ENCODE data around the gene TRPM4.
"Not testable (repeated sequence)": the region's sequence is repeated elsewhere in the genome, so short reads cannot be mapped to it uniquely, and the experiment has no call there.

Gene TRPM4

DNA sequence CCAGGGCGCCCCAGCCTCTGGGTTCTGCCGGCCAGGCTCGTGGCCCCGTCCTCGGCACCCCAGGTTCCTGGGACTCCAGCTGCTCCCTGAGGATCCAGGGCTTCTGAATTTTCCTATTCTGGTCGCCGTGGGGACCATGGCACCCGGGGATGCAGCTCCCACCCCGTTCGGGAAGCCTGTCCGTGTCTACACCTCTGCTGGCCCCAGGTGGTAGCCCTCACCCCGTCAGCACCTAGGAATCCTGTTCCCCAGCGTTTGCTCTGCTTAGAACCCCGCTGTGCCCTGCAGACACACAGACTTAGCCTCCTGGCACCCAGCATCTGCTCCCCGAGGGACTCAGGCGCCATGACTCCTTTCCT lies 37.3 kb upstream of the TRPM4 start:
- TF ChIP-seq, protein P1, sequence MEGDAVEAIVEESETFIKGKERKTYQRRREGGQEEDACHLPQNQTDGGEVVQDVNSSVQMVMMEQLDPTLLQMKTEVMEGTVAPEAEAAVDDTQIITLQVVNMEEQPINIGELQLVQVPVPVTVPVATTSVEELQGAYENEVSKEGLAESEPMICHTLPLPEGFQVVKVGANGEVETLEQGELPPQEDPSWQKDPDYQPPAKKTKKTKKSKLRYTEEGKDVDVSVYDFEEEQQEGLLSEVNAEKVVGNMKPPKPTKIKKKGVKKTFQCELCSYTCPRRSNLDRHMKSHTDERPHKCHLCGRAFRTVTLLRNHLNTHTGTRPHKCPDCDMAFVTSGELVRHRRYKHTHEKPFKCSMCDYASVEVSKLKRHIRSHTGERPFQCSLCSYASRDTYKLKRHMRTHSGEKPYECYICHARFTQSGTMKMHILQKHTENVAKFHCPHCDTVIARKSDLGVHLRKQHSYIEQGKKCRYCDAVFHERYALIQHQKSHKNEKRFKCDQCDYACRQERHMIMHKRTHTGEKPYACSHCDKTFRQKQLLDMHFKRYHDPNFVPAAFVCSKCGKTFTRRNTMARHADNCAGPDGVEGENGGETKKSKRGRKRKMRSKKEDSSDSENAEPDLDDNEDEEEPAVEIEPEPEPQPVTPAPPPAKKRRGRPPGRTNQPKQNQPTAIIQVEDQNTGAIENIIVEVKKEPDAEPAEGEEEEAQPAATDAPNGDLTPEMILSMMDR (IDR thresholded peaks at IDR 0.05; ENCODE audit: insufficient read depth, low read depth, low read length, missing control alignments): no peak
- no peak overlapping the region for H3K4me3 ChIP-seq (ENCODE audit: low read length)
- no peak for DNase-seq (ENCODE audit: low read depth)

GRCh38 chr19:49120868-49121267 lies 36.7 kb upstream of the TRPM4 start:
- TF ChIP-seq, protein P1 (IDR thresholded peaks at IDR 0.05; ENCODE audit: insufficient read depth, low read depth, low read length, missing control alignments): no peak
- DNase-seq (ENCODE audit: low read depth): no peak
- H3K4me3 ChIP-seq (ENCODE audit: low read length): no peak overlapping the region

DNA sequence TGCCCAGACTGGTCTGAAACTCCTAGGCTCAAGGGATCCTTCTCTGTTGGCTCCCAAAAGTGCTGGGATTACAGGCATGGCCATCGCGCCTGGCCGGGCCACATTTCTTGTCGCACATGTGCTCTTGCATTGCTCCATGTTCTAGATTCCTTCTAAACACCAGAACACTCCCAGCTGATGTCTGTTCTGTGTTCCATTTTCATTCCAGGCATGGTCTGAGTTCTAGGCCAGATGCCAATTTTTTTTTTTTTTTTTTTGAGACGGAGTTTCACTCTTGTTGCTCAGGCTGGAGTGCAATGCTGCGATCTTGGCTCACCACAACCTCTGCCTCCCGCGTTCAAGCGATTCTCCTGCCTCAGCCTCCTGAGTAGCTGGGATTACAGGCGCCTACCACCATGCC lies 35.8 kb upstream of the TRPM4 start:
- H3K4me3 ChIP-seq (ENCODE audit: low read length); DNase-seq (ENCODE audit: low read depth): not testable (repeated sequence)

DNA sequence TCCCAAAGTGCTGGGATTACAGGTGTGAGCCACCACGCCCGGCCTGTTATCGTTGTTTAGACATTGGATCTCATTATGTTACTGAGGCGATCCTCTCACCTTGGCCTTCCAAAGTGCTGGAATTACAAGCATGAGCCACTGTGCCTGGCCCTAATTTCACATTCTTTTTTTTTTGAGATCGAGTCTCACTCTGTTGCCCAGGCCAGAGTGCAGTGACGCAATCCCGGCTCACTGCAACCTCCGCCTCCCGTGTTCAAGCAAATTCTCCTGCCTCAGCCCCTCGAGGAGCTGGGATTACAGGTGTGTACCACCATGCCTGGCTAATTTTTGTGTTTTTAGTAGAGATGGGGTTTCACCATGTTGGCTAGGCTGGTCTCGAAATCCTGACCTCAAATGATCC lies 34.3 kb upstream of the TRPM4 start:
- DNase-seq (ENCODE audit: low read depth); H3K4me3 ChIP-seq (ENCODE audit: low read length): not testable (repeated sequence)

DNA sequence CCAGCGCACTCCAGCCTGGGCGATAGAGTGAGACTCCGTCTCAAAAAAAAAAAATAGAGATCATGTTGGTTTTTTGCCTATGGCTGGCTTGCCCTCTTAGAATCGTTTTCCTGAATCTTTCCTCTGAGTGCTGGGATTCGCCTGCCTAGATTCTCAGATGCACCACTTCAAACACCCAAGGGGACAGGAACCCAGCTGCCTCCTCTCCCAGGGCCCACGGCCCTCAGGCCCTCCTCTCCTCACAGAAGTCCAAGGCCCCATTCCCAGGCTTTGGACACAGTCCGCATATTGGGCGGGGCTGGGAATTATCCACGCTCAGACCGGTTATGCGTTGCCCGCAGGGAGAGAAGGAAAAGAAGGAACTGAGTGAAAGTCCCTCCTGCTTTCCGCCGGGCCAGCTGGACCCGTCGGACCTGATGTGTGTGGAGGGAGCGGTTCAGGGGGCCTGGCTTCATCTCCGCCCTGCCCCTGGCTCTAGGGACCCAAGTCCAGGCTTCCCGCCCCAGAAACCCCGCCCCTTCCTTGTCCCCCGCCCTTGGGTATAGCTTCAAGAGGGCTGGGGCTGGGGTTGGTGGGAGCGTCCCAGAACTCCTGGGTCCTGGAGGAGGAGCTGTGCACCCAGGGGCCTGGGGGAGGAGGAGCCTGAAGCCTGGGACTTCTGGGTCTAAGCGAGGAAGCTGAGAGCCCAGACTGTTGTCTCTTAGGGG lies 32.4 kb upstream of the TRPM4 start:
- TF ChIP-seq, protein P1 (IDR thresholded peaks at IDR 0.05; ENCODE audit: insufficient read depth, low read depth, low read length, missing control alignments): no peak
- H3K4me3 ChIP-seq (ENCODE audit: low read length): no peak overlapping the region
- DNase-seq (ENCODE audit: low read depth): peak; percentile 73

DNA sequence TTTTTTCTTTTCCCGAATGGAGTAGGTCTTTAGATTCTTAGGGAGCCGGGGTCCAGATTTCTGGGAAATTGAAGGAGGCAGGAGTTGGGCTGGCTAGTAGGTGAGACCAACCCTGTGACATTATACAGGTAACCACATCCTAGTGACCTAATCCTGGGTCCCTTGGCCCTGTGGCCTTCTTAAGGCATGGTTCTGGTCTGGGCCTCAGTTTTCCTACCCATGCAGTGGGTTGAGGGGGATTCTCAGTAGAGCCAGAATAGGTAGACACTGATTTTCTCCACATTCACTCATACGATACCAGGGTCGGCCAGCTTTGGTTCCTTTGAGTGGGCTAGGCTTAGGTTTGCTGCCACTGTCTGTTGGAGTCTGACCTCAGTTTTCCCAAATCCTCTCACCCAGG lies 31.0 kb upstream of the TRPM4 start:
- no peak for DNase-seq (ENCODE audit: low read depth)
- TF ChIP-seq, protein P1 (IDR thresholded peaks at IDR 0.05; ENCODE audit: insufficient read depth, low read depth, low read length, missing control alignments): no peak

GRCh38 chr19:49127225-49127624 lies 30.4 kb upstream of the TRPM4 start:
- not testable (repeated sequence) for H3K4me3 ChIP-seq (ENCODE audit: low read length); DNase-seq (ENCODE audit: low read depth)

More for the DNA sequence above, 31.0 kb upstream of the TRPM4 start:
- H3K4me3 ChIP-seq (ENCODE audit: low read length): no peak overlapping the region

GRCh38 chr19:49127674-49128544 lies 29.7 kb upstream of the TRPM4 start:
- peak overlapping the region; percentile 48 for H3K4me3 ChIP-seq (ENCODE audit: low read length)
- TF ChIP-seq, protein P1 (IDR thresholded peaks at IDR 0.05; ENCODE audit: insufficient read depth, low read depth, low read length, missing control alignments): peak; percentile 22
- DNase-seq (ENCODE audit: low read depth): peak; percentile 98

Data from epithelial cell of esophagus (primary cell).